Iris pigment epithelial cell (primary cell): Measurements from ENCODE around the gene PACSIN2.

Source experiments
- DNase-seq: peaks from one replicate; pipeline ENCODE4 v3.0.0-alpha.2; 2011; ENCODE audit warnings: low read depth

The PACSIN2 gene

GRCh38 chr22:42881298-42881697, 133.7 kb downstream of the PACSIN2 start:
- DNase-seq, result no peak

- no peak for DNase-seq
Measured at GRCh38 chr22:42880815-42881214, 134.1 kb downstream of the PACSIN2 start.

GRCh38 chr22:42879371-42880021, 135.5 kb downstream of the PACSIN2 start:
- DNase-seq, result no peak

- no peak for DNase-seq
Measured at GRCh38 chr22:42878561-42879305, 136.2 kb downstream of the PACSIN2 start.

GRCh38 chr22:42877597-42878340, 137.2 kb downstream of the PACSIN2 start:
- DNase-seq, result no peak

GRCh38 chr22:42877158-42877557, 137.8 kb downstream of the PACSIN2 start:
- DNase-seq, result no peak

GRCh38 chr22:42876041-42876440, 138.9 kb downstream of the PACSIN2 start:
- DNase-seq, result no peak

- DNase-seq, result no peak
Measured at GRCh38 chr22:42874010-42874409, 140.9 kb downstream of the PACSIN2 start.

- no peak for DNase-seq
Measured at GRCh38 chr22:42873356-42873755, 141.6 kb downstream of the PACSIN2 start.

- peak; percentile 58 for DNase-seq
Measured at GRCh38 chr22:42872821-42873220, 142.1 kb downstream of the PACSIN2 start.

- no peak for DNase-seq
Measured at GRCh38 chr22:42871146-42872050, 143.6 kb downstream of the PACSIN2 start.

- DNase-seq, result no peak
Measured at GRCh38 chr22:42869888-42870480, 145.0 kb downstream of the PACSIN2 start.

GRCh38 chr22:42869463-42869862, 145.5 kb downstream of the PACSIN2 start:
- no peak for DNase-seq

- no peak for DNase-seq
Measured at GRCh38 chr22:42868751-42869251, 146.1 kb downstream of the PACSIN2 start.

- DNase-seq, result no peak
Measured at GRCh38 chr22:42866100-42866499, 148.8 kb downstream of the PACSIN2 start.

GRCh38 chr22:42865536-42865935, 149.4 kb downstream of the PACSIN2 start:
- DNase-seq, result no peak

- DNase-seq, result peak; percentile 92
Measured at GRCh38 chr22:42863349-42863961, 151.5 kb downstream of the PACSIN2 start.

- DNase-seq, result peak; percentile 91
Measured at GRCh38 chr22:42862045-42862734, 152.8 kb downstream of the PACSIN2 start.

- no peak for DNase-seq
Measured at GRCh38 chr22:42860968-42861367, 154.0 kb downstream of the PACSIN2 start.

GRCh38 chr22:42857845-42858481, 157.0 kb downstream of the PACSIN2 start:
- DNase-seq, result no peak
